ENCODE data around the gene TM2D1.

DNA sequence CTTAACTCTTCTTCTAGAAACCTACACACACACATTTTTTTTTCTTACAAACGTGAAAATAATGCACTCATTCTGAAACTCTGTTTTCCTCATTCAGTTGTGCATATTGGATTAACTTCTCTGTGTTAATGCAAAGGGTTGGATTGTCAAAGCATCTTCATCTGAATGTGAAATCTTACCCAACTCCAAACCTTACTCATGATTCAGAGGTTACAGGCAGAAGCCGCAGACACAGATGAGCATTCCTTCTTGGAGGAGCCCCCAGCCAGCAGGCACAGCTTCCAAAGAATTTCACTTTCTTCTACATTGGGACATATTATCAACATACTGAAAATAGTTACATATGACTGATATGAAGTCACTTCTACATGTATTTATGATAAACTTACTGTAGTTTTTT is 33.0 kb upstream of the TM2D1 start:
- TF ChIP-seq, protein P1, sequence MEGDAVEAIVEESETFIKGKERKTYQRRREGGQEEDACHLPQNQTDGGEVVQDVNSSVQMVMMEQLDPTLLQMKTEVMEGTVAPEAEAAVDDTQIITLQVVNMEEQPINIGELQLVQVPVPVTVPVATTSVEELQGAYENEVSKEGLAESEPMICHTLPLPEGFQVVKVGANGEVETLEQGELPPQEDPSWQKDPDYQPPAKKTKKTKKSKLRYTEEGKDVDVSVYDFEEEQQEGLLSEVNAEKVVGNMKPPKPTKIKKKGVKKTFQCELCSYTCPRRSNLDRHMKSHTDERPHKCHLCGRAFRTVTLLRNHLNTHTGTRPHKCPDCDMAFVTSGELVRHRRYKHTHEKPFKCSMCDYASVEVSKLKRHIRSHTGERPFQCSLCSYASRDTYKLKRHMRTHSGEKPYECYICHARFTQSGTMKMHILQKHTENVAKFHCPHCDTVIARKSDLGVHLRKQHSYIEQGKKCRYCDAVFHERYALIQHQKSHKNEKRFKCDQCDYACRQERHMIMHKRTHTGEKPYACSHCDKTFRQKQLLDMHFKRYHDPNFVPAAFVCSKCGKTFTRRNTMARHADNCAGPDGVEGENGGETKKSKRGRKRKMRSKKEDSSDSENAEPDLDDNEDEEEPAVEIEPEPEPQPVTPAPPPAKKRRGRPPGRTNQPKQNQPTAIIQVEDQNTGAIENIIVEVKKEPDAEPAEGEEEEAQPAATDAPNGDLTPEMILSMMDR (IDR thresholded peaks at IDR 0.05): no peak
- no peak for TF ChIP-seq POLR2AphosphoS5 (IDR thresholded peaks at IDR 0.05)
